ENCODE measurements around the gene DOP1B.
"Not testable (repeated sequence)": the region's sequence is repeated elsewhere in the genome, so short reads cannot be mapped to it uniquely, and the experiment has no call there.

DOP1B gene

GRCh38 chr21:36171741-36172331 is 15.2 kb downstream of the DOP1B start:
- DNase-seq (ENCODE audit: low read depth in 2 of 2): no peak

- no peak for DNase-seq (ENCODE audit: low read depth in 2 of 2)
Observed at GRCh38 chr21:36174780-36175179, 18.2 kb downstream of the DOP1B start.

DNA sequence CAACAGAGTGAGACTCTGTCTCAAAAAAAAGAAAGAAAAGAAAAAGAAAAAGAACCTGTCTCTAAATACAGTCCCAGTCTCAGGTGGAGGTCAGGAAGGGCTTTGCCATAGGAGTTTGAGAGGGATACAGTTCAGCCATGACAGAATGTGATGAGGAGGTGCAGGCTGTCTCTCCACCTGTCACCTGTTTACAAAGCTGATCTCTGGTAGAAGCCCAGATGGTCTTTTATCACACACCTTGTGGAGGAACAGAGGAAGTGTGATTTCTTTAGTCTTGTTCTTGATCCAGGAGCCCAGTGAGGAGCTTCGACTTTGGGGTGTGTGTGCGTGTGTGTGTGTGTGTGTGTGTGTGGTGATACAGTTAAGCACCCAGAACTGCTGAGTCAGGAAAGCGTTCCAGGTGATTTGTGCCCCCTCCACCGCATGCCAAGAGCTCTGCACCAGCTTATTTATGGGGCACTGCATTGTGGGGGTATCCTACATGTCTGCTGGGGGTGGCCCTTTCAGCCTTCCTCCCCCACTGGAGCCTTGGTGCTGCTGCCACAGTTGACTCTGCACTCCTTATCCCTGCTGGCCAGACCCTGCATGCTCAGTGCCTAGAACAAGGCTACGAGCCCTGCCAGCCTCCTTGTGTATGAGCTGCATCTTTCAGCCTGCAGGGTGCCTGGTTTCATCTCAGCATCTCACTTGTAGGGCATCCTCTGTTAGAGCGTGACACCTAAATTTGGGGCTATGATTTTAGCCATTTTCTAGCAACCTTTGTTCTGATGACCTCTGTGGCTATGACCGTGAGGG is 19.3 kb downstream of the DOP1B start:
- DNase-seq (ENCODE audit: low read depth in 2 of 2): no peak

DNA sequence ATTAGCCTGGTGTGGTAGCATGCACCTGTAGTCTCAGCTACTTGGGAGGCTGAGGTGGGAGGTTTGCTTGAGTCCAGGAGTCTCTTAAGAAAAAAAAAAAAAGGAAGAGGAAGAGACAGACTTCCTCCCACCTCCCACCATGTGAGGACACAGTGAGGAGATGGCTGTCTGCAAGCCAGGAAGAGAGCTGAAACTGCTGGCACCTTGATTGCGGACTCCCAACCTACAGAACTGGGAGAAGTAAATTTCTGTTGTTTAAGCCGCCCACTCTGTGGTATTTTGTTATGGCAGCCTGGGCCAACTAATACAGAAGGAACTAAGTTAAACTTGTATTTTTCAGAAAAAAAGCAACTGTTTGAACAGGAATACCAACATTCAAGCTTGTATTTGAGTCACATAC is 21.7 kb downstream of the DOP1B start:
- DNase-seq (ENCODE audit: low read depth in 2 of 2): no peak

DNA sequence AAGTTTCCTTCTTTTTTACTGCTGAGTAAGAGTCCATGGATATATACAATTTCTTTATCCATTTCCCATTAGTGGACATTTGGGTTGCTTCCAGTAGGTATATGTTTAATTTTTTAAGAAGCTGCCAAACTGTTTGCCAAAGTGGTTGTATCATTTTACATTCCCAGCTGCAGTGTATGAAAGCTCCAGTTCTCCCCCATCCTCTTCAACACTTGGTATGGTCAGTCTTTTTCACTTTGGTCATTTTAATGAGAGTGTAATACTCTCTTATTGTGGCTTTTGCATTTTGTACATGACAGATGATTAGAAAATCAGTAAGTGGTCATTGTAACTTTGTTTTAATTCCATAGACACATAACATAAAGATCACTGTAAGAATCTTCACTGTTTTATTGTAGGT is 22.5 kb downstream of the DOP1B start:
- no peak for DNase-seq (ENCODE audit: low read depth in 2 of 2)

GRCh38 chr21:36180963-36181362 is 24.3 kb downstream of the DOP1B start:
- no peak for DNase-seq (ENCODE audit: low read depth in 2 of 2)

- DNase-seq (ENCODE audit: low read depth in 2 of 2): no peak
Observed at GRCh38 chr21:36183144-36183795, 26.6 kb downstream of the DOP1B start.

- DNase-seq (ENCODE audit: low read depth in 2 of 2): no peak
Observed at GRCh38 chr21:36184545-36184944, 27.9 kb downstream of the DOP1B start.

DNA sequence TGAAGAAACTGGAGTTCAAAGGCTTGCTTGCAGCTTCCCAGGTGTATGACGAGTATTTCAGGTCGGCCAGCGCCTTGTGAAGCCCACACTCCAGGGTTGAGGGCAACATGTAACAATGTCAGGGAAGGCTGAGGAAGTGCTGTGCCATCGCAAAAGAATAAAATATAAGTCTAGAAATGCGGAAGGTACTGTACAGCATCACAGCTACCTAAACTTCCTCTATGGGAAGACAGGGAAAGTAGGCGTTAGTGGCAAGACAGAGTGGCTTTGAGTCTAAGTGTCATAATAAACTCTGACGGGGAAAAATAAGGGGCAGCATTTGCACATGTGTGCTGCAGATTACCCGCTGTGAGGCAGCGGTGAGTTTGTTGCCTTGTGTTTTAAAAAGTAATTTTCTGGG is 28.9 kb downstream of the DOP1B start:
- DNase-seq (ENCODE audit: low read depth in 2 of 2): no peak

DNA sequence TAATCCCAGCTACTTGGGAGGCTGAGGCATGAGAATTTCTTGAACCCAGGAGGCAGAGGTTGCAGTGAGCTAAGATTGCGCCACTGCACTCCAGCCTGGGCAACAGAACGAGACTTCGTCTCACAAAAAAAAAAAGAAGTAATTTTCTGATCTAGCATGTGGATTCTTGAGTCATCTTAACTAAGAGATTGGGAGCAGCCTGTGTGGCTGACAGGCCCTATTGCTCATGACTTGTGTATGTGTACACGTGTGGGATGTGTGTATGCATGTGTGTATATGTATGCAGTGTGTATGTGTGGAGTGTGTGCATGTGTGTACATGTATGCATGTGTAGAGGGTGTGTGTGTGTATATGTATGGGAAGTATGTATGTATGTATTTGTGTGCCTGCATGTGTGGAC is 29.5 kb downstream of the DOP1B start:
- no peak for DNase-seq (ENCODE audit: low read depth in 2 of 2)

DNA sequence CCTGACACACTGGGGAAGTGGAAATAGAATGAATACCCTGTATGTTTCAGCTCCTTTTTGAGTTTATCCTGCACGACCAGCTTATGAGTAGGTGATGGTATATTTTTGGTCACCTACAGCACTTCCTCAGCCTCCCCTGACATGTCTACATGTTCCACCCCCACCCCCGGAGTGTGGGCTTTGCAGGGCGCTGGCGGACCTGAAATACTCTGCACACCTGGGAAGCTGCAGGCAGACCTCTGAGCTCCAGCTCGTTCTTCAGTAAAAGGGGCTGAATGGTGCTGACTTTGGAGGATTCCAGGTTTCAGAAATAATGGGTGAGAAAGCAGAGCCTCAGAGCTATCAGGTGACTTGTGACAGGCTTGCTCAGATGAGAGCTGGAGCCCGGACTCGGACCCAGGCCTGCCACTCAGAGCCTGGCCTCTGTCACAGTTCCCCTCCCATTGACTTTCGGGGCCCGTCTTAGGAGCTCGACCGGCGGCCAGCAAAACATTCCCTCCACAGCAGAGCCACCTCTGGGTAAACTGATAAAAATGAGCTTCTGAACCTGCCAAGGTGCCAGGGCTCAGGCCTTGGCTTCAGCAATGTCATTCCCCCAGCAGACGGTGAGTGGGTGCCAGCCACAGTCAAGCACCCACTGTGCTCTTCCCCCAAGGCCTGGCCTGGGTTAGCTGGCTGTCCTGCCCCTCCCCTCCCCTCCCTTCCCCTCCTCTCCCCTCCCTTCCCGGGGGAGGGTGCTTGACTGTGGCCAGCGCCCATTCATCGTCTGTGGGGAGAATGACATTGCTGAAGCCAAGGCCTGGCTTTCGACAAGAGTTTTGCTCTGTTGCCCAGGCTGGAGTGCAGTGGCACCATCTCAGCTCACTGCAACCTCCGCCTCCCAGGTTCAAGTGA is 30.1 kb downstream of the DOP1B start:
- no peak for DNase-seq (ENCODE audit: low read depth in 2 of 2)

- no peak for DNase-seq (ENCODE audit: low read depth in 2 of 2)
Observed at GRCh38 chr21:36188081-36188681, 31.6 kb downstream of the DOP1B start.

DNA sequence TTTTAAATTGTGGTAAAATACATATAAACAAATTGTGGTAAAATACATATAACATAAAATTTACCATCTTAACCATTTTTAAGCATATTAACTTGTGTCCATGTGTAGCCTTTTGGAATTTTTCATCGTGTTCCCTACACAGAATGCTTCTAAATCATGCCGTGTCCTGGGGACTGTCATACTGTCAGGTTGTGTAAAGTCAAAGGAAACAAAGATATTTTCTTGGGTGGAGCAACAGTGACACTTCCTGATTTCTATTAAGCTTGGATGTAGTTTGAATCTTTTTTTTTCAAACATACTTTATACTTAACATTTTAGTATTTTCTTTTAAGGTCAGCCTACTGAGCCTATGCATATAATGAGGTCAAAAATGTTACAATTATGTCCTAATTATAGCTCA is 32.3 kb downstream of the DOP1B start:
- DNase-seq (ENCODE audit: low read depth in 2 of 2): no peak

GRCh38 chr21:36190736-36191135 is 34.1 kb downstream of the DOP1B start:
- DNase-seq (ENCODE audit: low read depth in 2 of 2): no peak

DNA sequence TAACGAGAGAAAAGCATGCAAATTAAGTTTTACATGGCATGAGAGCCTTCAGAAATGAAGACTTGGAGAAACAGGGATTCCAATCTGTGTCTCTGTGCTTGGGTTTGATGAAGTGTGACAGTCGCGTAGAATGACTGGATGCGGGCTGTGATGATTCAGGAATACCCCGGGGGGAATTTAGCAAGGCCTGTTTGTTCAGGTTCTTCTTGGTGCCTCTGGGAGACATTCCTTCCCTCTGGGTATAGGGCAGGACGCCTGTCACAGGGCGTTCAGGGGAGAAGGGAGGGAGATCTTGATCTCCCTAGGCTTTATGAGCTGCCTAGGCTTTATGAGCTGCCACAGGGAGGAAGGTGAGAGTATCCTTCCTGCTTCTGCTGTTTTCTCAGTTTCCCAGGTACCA is 36.6 kb downstream of the DOP1B start:
- no peak for DNase-seq (ENCODE audit: low read depth in 2 of 2)

- no peak for DNase-seq (ENCODE audit: low read depth in 2 of 2)
Observed at GRCh38 chr21:36194024-36194423, 37.4 kb downstream of the DOP1B start.

GRCh38 chr21:36195613-36196012 is 39.0 kb downstream of the DOP1B start:
- DNase-seq (ENCODE audit: low read depth in 2 of 2): no peak

DNA sequence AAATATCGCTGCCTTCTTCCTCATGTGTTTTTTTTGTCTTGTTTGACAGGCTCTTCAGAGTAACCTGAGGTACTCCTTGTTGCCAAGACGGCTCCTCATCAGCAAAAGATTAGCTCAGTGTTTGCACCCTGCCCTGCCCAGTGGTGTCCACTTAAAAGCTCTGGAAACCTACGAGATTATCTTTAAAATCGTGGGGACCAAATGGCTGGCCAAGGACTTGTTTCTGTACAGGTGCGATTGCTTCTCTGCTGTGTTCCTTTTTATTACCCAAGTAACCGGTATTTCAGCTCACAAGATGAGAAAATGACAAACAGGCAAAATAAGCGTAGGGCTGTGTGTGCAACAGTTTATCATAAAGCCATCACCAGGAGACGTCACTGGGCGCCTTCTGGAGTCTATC is 42.4 kb downstream of the DOP1B start:
- no peak for DNase-seq (ENCODE audit: low read depth in 2 of 2)

GRCh38 chr21:36199575-36199974 is 43.0 kb downstream of the DOP1B start:
- not testable (repeated sequence) for DNase-seq (ENCODE audit: low read depth in 2 of 2)

DNA sequence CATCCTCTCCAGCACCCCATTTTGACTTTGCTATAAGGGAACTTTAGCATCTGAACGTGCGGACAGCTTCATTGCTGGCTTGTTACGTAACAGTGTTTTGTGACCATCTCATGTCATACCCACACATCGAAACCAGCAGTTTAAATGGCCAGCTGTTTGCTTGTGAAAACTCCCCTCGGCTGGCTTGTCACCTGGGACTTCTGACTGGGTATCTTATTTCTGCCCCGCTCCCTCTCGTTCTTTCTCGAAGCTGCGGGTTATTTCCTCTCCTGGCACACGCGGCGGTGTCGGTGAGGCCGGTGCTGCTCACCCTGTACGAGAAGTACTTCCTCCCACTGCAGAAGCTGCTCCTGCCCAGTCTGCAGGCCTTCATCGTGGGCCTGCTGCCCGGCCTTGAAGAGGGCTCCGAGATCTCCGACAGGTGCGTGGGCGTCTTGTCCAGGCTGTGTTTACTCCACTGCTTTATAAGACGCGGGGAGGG is 43.5 kb downstream of the DOP1B start:
- DNase-seq (ENCODE audit: low read depth in 2 of 2): no peak
